CD14-positive monocyte (primary cell): ENCODE results near the gene SLC1A2. TPM values are rescaled to one million over a fixed set of nuclear protein-coding genes. Genes with fewer than 3 reads are reported as not detected.

ENCODE experiments used
- DNase-seq, 3 donors: peaks; one replicate each; pipeline ENCODE4 v3.0.0-alpha.2; 2011 to 2022
- H2AFZ ChIP-seq: 2 replicates; pipeline ENCODE4 v1.6.0; 2012; ENCODE audit warnings: mild to moderate bottlenecking, low read depth, low read length, inconsistent platforms; ENCODE audit not compliant: insufficient read depth, poor library complexity, severe bottlenecking
- H3K27ac ChIP-seq, 2 donors: 1 replicate in 1 of 2; 2 replicates in 1 of 2; pipeline ENCODE4 v1.5.1; 2012 to 2013; ENCODE audit warnings: low read length in 2 of 2, control low read depth in 1 of 2, inconsistent platforms in 1 of 2, low read depth in 1 of 2, mild to moderate bottlenecking in 1 of 2
- H3K27me3 ChIP-seq, 2 donors: one replicate each; pipeline versions ENCODE4 v1.6.0 to v1.6.1; 2011 to 2013; ENCODE audit warnings: low read length in 2 of 2; ENCODE audit not compliant: control insufficient read depth in 2 of 2, insufficient read depth in 2 of 2
- H3K36me3 ChIP-seq, 2 donors: replicated peaks in 1 of 2; 1 replicate in 1 of 2; 2 replicates in 1 of 2; pipeline versions ENCODE4 v1.5.1 to v1.6.1; 2012 to 2013; ENCODE audit warnings: low read length in 2 of 2, control low read depth in 1 of 2, inconsistent platforms in 1 of 2, mild to moderate bottlenecking in 1 of 2; ENCODE audit not compliant: insufficient read depth in 2 of 2, control insufficient read depth in 1 of 2
- H3K4me1 ChIP-seq, 2 donors: 1 replicate in 1 of 2; 2 replicates in 1 of 2; pipeline versions ENCODE4 v1.5.1 to v1.6.1; 2012 to 2013; ENCODE audit warnings: low read length in 2 of 2, control low read depth in 1 of 2, inconsistent platforms in 1 of 2, mild to moderate bottlenecking in 1 of 2, moderate library complexity in 1 of 2; ENCODE audit not compliant: insufficient read depth in 2 of 2, control insufficient read depth in 1 of 2
- H3K4me2 ChIP-seq: replicated peaks from 2 replicates; pipeline ENCODE3; 2012; ENCODE audit warnings: low read length, moderate library complexity, mild to moderate bottlenecking; ENCODE audit not compliant: poor library complexity, severe bottlenecking; ENCODE audit errors: extremely low read depth
- H3K4me3 ChIP-seq, 3 experiments: fragments of 200-600 bp in 1 of 3; sonication (generic) in 1 of 3; replicated peaks in 1 of 3; 1 replicate in 2 of 3; 2 replicates in 1 of 3; pipeline ENCODE4 v1.5.1; 2011 to 2013; ENCODE audit warnings: low read length in 3 of 3, mild to moderate bottlenecking in 3 of 3, control low read depth in 2 of 3, low read depth in 2 of 3, inconsistent platforms in 1 of 3, moderate library complexity in 1 of 3
- H3K79me2 ChIP-seq: 2 replicates; pipeline ENCODE4 v1.6.0; 2012; ENCODE audit warnings: mild to moderate bottlenecking, control low read depth, inconsistent platforms, low read length, moderate library complexity; ENCODE audit not compliant: insufficient read depth
- H3K9ac ChIP-seq: 2 replicates; pipeline ENCODE4 v1.6.0; 2017; ENCODE audit warnings: low read length, mild to moderate bottlenecking; ENCODE audit not compliant: insufficient read depth, poor library complexity, severe bottlenecking
- H3K9me3 ChIP-seq, 2 donors: replicated peaks in 1 of 2; 1 replicate in 1 of 2; 2 replicates in 1 of 2; pipeline versions ENCODE4 v1.5.1 to v1.6.1; 2012 to 2013; ENCODE audit warnings: low read length in 2 of 2, control low read depth in 1 of 2; ENCODE audit not compliant: control insufficient read depth in 1 of 2, insufficient read depth in 1 of 2
- H4K20me1 ChIP-seq: 2 replicates; pipeline ENCODE4 v1.6.0; 2012; ENCODE audit warnings: mild to moderate bottlenecking, low read length, control low read depth, moderate library complexity; ENCODE audit not compliant: insufficient read depth
- H3K27ac Mint-ChIP-seq, 7 donors: one replicate each; pipeline ENCODE4 v1.8.0; 2020; ENCODE audit warnings: mild to moderate bottlenecking in 7 of 7, mixed read lengths in 7 of 7, moderate library complexity in 6 of 7, inconsistent platforms in 2 of 7
- H3K27me3 Mint-ChIP-seq, 3 donors: one replicate each; pipeline ENCODE4 v1.8.0; 2021 to 2022; ENCODE audit warnings: low read depth in 3 of 3, mild to moderate bottlenecking in 3 of 3, mixed read lengths in 3 of 3, moderate library complexity in 3 of 3, inconsistent platforms in 1 of 3
- H3K36me3 Mint-ChIP-seq, 2 donors: one replicate each; pipeline ENCODE4 v1.8.0; 2020; ENCODE audit warnings: mixed read lengths in 2 of 2, inconsistent platforms in 1 of 2, mild to moderate bottlenecking in 1 of 2
- H3K4me1 Mint-ChIP-seq: one replicate; pipeline ENCODE4 v1.8.0; 2020; ENCODE audit warnings: mild to moderate bottlenecking, mixed read lengths
- H3K4me3 Mint-ChIP-seq, 2 donors: one replicate each; pipeline ENCODE4 v1.8.0; 2020; ENCODE audit warnings: mild to moderate bottlenecking in 2 of 2, mixed read lengths in 2 of 2, moderate library complexity in 1 of 2
- H3K9me3 Mint-ChIP-seq, 7 donors: one replicate each; pipeline ENCODE4 v1.8.0; 2020 to 2022; ENCODE audit warnings: mixed read lengths in 7 of 7, mild to moderate bottlenecking in 6 of 7, moderate library complexity in 6 of 7, inconsistent platforms in 2 of 7
- CTCF ChIP-seq: fragments of 200-600 bp; IDR thresholded peaks from one replicate; pipeline ENCODE4 v1.8.0; 2022; ENCODE audit warnings: antibody characterized with exemption, mild to moderate bottlenecking
- WGBS: methylation state at CpG from one replicate; pipeline ENCODE4 v1.1.5; 2013; ENCODE audit warnings: missing lambda C conversion rate; ENCODE audit not compliant: insufficient coverage; 5-methylcytosine and 5-hydroxymethylcytosine counted together
- intact Hi-C, 2 donors: fragments of 100-400 bp; cut with micrococcal nuclease; formaldehyde crosslinking; loops; one replicate each; pipeline versions ENCODE4 v1.15.0 to v1.15.1; 2023
- polyA plus RNA-seq, 3 donors: library from polyadenylated mRNA; depleted of rRNA in 1 of 3; unstranded in 2 of 3; stranded (reverse) in 1 of 3; fragments of 300-500 nt in 2 of 3; fragments of >200 nt in 1 of 3; fragmentation: Illumina TruSeq in 2 of 3; gene quantifications; 1 replicate in 2 of 3; 2 replicates in 1 of 3; pipeline ENCODE4 v1.2.3, GENCODE V29; 2012 to 2021

Gene SLC1A2
- polyA plus RNA-seq, 3 donors: 0.07 TPM; not detected in 2

GRCh38 chr11:35348898-35349687 is 70.3 kb downstream of the SLC1A2 start:
- Mint-ChIP-seq H3K36me3 (peaks cover 0 to 5% of the 10 kb centered on the region in 2 donors), H3K27ac (peak overlapping the region in 5 of 7 donors; percentile 6 to 82 (median 53)), H3K4me1 (peaks cover 52% of the 10 kb centered on the region), H3K27me3 (peaks cover 0 to 4% (median 0%) of the 10 kb centered on the region in 3 donors), H3K9me3 (peaks cover 0 to 4% (median 0%) of the 10 kb centered on the region in 7 donors), H3K4me3 (no peak overlapping the region)
- Histone ChIP-seq H3K4me3 (no peak overlapping the region), H3K79me2 (no peaks in the 10 kb centered on the region), H3K9me3 (no peaks in the 10 kb centered on the region), H3K36me3 (no peaks in the 10 kb centered on the region), H2AFZ (no peak overlapping the region), H3K4me1 (peaks cover 45 to 56% of the 10 kb centered on the region in 2 donors), H3K27me3 (no peaks in the 10 kb centered on the region), H3K9ac (no peak overlapping the region), H3K4me2 (no peak overlapping the region), H3K27ac (no peak overlapping the region), H4K20me1 (no peaks in the 10 kb centered on the region)
- no CpG with 5 or more reads among the region's 10 CpGs for WGBS
- intact Hi-C loops: loop anchor here in 1 of 2 donors (5.0 kb wide), 1 partner anchor 43 kb away; no protein-coding TSS in a partner anchor
- DNase-seq: peak in 2 of 3 donors; percentile 15 to 22
- TF ChIP-seq CTCF: no peak

GRCh38 chr11:35347921-35348331 is 71.4 kb downstream of the SLC1A2 start:
- H3K4me3 ChIP-seq: no peak overlapping the region
- no peaks in the 10 kb centered on the region for H3K36me3 ChIP-seq
- peaks cover 47 to 68% of the 10 kb centered on the region in 2 donors for H3K4me1 ChIP-seq
- peak overlapping the region in 4 of 7 donors; percentile 3 to 25 (median 16) for H3K27ac Mint-ChIP-seq
- no peaks in the 10 kb centered on the region for H4K20me1 ChIP-seq
- peak overlapping the region; percentile 9 to 18 for H3K27ac ChIP-seq
- intact Hi-C loops: loop anchor here in 1 of 2 donors (5.0 kb wide), 1 partner anchor 44 kb away; no protein-coding TSS in a partner anchor
- H3K36me3 Mint-ChIP-seq: peaks cover 0 to 5% of the 10 kb centered on the region in 2 donors
- no CpG with 5 or more reads among the region's 1 CpG for WGBS
- H3K4me3 Mint-ChIP-seq: no peak overlapping the region
- TF ChIP-seq CTCF: no peak
- peaks cover 0 to 4% (median 0%) of the 10 kb centered on the region in 7 donors for H3K9me3 Mint-ChIP-seq
- H3K27me3 ChIP-seq: no peaks in the 10 kb centered on the region
- no peak overlapping the region for H3K4me2 ChIP-seq
- no peak overlapping the region for H2AFZ ChIP-seq
- H3K79me2 ChIP-seq: no peaks in the 10 kb centered on the region
- DNase-seq: peak in 1 of 3 donors; percentile 18
- peaks cover 0 to 4% (median 1%) of the 10 kb centered on the region in 3 donors for H3K27me3 Mint-ChIP-seq
- H3K9me3 ChIP-seq: no peaks in the 10 kb centered on the region
- no peak overlapping the region for H3K9ac ChIP-seq
- peaks cover 62% of the 10 kb centered on the region for H3K4me1 Mint-ChIP-seq
